ENCODE measurements around the gene UBXN7.
"Not testable (repeated sequence)": the region's sequence is repeated elsewhere in the genome, so short reads cannot be mapped to it uniquely, and the experiment has no call there.

Gene UBXN7

DNA sequence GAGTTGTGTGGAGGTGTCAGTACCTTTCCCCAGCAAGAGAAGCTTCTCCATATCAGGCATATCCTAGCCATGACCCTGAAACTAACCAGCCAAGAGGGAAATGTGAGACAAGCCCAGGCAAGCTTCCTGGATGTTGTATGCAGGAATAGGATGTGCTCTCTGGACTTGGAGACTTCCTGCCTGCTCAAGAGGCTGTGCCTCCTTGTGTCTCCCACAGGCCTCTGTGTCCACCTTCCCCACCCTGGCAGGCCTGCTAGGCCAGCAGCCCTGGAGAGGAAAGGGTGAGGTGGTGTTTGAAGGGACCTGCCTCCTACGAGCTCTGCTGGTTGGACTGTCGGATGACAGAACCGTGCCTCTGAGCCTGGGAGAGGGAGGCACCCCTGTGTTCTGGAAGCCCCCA is 112.1 kb downstream of the UBXN7 start:
- no peak for DNase-seq (ENCODE audit: low read depth in 2 of 2)
- no peak overlapping the region for H3K4me3 ChIP-seq (replicated peaks in 1 of 2; ENCODE audit: low read depth in 2 of 2, low read length in 2 of 2)
- TF ChIP-seq, protein P1, sequence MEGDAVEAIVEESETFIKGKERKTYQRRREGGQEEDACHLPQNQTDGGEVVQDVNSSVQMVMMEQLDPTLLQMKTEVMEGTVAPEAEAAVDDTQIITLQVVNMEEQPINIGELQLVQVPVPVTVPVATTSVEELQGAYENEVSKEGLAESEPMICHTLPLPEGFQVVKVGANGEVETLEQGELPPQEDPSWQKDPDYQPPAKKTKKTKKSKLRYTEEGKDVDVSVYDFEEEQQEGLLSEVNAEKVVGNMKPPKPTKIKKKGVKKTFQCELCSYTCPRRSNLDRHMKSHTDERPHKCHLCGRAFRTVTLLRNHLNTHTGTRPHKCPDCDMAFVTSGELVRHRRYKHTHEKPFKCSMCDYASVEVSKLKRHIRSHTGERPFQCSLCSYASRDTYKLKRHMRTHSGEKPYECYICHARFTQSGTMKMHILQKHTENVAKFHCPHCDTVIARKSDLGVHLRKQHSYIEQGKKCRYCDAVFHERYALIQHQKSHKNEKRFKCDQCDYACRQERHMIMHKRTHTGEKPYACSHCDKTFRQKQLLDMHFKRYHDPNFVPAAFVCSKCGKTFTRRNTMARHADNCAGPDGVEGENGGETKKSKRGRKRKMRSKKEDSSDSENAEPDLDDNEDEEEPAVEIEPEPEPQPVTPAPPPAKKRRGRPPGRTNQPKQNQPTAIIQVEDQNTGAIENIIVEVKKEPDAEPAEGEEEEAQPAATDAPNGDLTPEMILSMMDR (IDR thresholded peaks at IDR 0.05; ENCODE audit: low read depth, low read length) = no peak

- peak within 1 kb of the TSS; percentile 75 to 88 for H3K4me3 ChIP-seq (replicated peaks in 1 of 2; ENCODE audit: low read depth in 2 of 2, low read length in 2 of 2)
- TF ChIP-seq, protein P1 (IDR thresholded peaks at IDR 0.05; ENCODE audit: low read depth, low read length) = no peak
Observed at GRCh38 chr3:196317687-196318467, 114.3 kb downstream of the UBXN7 start, which contains the start of gene DYNLT2B. Gene DYNLT2B, minus strand, starts transcription at chr3:196318240. Its CDS starts 88 bp downstream, at chr3:196318152.

GRCh38 chr3:196316799-196317686 is 115.2 kb downstream of the UBXN7 start:
- H3K4me3 ChIP-seq (replicated peaks in 1 of 2; ENCODE audit: low read depth in 2 of 2, low read length in 2 of 2) = peak overlapping the region; percentile 75 to 88
- DNase-seq (ENCODE audit: low read depth in 2 of 2) = peak in 1 of 2 donors; percentile 16

More at GRCh38 chr3:196317687-196318467, 114.3 kb downstream of the UBXN7 start, which contains the start of gene DYNLT2B:
- DNase-seq (ENCODE audit: low read depth in 2 of 2) = peak; percentile 88 to 92

- no peak for DNase-seq (ENCODE audit: low read depth in 2 of 2)
- TF ChIP-seq, protein P1 (IDR thresholded peaks at IDR 0.05; ENCODE audit: low read depth, low read length) = no peak
- no peak overlapping the region for H3K4me3 ChIP-seq (replicated peaks in 1 of 2; ENCODE audit: low read depth in 2 of 2, low read length in 2 of 2)
Observed at GRCh38 chr3:196315821-196316220, 116.4 kb downstream of the UBXN7 start.

DNA sequence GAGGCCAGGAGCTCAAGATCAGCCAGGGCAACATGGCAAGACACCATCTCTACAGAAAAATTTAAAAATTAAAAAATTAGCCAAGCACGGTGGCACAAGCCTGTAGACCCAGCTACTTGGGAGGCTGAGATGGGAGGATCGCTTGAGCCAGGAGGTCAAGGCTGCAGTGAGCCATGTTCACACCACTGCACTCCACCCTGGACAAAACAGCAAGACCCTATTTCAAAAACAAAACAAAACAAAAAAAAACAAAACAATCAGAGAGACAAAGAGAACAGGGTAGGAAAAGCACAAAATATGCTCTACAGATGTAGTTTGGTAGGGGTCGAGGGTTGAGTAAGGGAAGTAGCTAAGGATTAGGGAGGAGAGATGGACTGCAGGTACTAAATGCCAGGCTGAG is 117.6 kb downstream of the UBXN7 start:
- TF ChIP-seq, protein P1 (IDR thresholded peaks at IDR 0.05; ENCODE audit: low read depth, low read length) = no peak
- no peak overlapping the region for H3K4me3 ChIP-seq (replicated peaks in 1 of 2; ENCODE audit: low read depth in 2 of 2, low read length in 2 of 2)
- no peak for DNase-seq (ENCODE audit: low read depth in 2 of 2)

DNA sequence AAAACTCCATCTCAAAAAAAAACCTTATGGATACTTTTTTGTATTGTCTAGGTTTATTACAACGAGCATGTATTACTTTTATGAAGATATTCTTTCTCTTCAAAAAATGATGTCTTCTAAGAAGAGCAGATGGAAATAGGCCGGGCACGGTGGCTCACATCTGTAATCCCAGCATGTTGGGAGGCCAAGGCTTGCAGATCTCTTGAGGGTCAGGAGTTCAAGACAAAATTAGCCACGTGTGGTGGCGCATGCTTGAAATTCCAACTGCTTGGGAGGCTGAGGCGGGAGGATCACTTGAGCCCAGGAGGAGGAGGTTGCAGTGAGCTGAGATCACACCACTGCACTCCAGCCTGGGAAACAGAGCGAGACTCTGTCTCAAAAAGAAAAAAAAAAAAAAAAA is 118.1 kb downstream of the UBXN7 start:
- not testable (repeated sequence) for DNase-seq (ENCODE audit: low read depth in 2 of 2); H3K4me3 ChIP-seq (replicated peaks in 1 of 2; ENCODE audit: low read depth in 2 of 2, low read length in 2 of 2)

DNA sequence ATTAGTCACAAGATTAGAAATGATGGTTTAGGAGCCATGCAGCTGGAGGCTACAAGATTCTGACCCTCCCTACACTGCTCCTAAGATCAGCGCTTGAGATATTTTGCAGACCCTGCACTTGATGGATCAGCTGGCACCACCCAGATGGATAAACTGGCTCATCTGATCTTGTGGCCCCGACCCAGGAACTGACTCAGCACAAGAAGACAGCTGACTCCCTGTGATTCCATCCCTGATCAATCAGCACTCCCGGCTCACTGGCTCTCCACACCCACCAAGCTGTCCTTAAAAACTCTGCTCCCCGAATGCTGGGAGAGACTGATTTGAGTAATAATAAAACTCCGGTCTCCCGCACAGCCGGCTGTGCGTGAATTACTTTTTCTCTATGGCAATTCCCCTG is 129.3 kb downstream of the UBXN7 start:
- not testable (repeated sequence) for H3K4me3 ChIP-seq (replicated peaks in 1 of 2; ENCODE audit: low read depth in 2 of 2, low read length in 2 of 2); DNase-seq (ENCODE audit: low read depth in 2 of 2)

DNA sequence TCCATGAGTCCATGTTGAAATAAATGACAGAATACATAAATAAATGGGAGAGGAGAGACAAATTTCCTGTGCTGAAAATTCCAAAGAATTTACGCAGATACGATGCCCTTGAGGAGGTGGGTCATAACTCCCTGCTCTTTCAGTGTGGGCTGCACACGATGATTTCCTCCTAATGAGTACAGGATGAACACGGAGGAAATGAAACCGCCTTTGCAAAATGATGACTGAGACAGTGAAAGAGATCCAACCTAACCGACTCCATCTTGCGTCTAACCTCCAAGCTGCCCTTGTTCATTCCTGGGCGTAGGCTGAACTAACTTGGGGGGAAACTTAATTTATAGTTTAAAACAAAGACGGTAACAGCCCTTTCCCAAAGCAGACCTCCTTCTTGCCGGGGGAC is 129.7 kb downstream of the UBXN7 start:
- not testable (repeated sequence) for DNase-seq (ENCODE audit: low read depth in 2 of 2); H3K4me3 ChIP-seq (replicated peaks in 1 of 2; ENCODE audit: low read depth in 2 of 2, low read length in 2 of 2)
